Measurements from ENCODE around the gene FZD7. TPM values are rescaled to one million over a fixed set of nuclear protein-coding genes. Genes with fewer than 3 reads are reported as not detected.

Gene FZD7
- total and polyA plus RNA-seq, 9 of the 15 experiments (the other 6 are each of a cell fraction or from before 2014, with no cell fraction given) = 0.11 to 2.4 (median 0.69) TPM

DNA sequence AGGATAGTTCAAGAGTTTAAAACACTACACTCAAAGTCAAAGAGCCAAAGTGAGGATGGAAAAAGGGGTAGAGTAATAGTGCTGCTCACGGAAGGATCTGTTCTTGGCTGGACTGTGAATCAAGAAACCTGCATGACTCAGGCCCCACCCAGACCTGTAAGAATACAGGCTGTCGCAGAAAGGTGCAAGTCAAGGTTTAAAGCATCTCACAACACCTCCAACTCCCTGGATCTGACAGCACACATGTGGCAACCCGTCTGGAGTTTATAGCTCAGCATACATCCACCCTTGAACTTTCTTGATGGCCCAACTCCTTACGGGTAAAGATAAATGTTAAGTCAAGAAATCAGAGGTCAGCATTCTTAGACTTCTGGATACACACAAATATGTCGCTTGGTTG lies 45.7 kb downstream of the FZD7 start:
- H3K27ac ChIP-seq (ENCODE audit: extremely low read depth, low read depth, low read length) = no peak overlapping the region
- no peak overlapping the region for H3K4me2 ChIP-seq (ENCODE audit: insufficient read depth, low read length)
- no peaks in the 10 kb centered on the region for H3K79me2 ChIP-seq (ENCODE audit: control insufficient read depth, insufficient read depth, low read length)
- ATAC-seq = no peak
- no peak overlapping the region for H3K9ac ChIP-seq (ENCODE audit: insufficient read depth in 1 of 2, low read depth in 2 of 2, low read length in 2 of 2)
- TF ChIP-seq ZNF76 (CRISPR knock-in tag; IDR thresholded peaks at IDR 0.05; ENCODE audit: borderline replicate concordance) = no peak
- TF ChIP-seq SIN3B (IDR thresholded peaks at IDR 0.05; ENCODE audit: low read depth) = no peak
- TF ChIP-seq HDAC2 (IDR thresholded peaks at IDR 0.05) = no peak
- no peak for TF ChIP-seq ARHGAP35 (IDR thresholded peaks at IDR 0.05; ENCODE audit: partially characterized antibody)
- no peak for TF ChIP-seq SMARCB1 (IDR thresholded peaks at IDR 0.05; ENCODE audit: insufficient read length, low read depth)
- TF ChIP-seq HMG20A (CRISPR knock-in tag; conservative IDR thresholded peaks at IDR 0.05) = no peak
- no peak for TF ChIP-seq YY1 (IDR thresholded peaks at IDR 0.05; ENCODE audit: borderline replicate concordance in 1 of 3, control insufficient read depth in 1 of 3, extremely low read depth in 1 of 3, insufficient read depth in 3 of 3, insufficient read length in 1 of 3, insufficient replicate concordance in 2 of 3, low read depth in 1 of 3, low read length in 2 of 3)
- no peaks in the 10 kb centered on the region for H3K9me1 ChIP-seq (ENCODE audit: control insufficient read depth, insufficient read depth, low read length)
- H3K9me3 ChIP-seq (replicated peaks; ENCODE audit: control insufficient read depth, insufficient read depth, low read depth, low read length) = no peaks in the 10 kb centered on the region
- no peak overlapping the region for H3K4me3 ChIP-seq
- H2AFZ ChIP-seq (ENCODE audit: low read depth, low read length) = no peak overlapping the region
- WGBS (ENCODE audit: insufficient coverage, low coverage, missing lambda C conversion rate) = 4% methylated on average over 4 of the region's 5 CpGs
- H3K4me1 ChIP-seq (replicated peaks in 1 of 2; ENCODE audit: control insufficient read depth in 2 of 2, insufficient read depth in 2 of 2, low read length in 2 of 2) = no peaks in the 10 kb centered on the region
- in situ Hi-C loops (cut with MboI) (no loop called here), intact Hi-C loops (cut with micrococcal nuclease) (no loop called here)
- POLR2A ChIA-PET = no interaction called here
- FAIRE-seq = no peak
- H3K27me3 ChIP-seq (ENCODE audit: control insufficient read depth in 2 of 2, insufficient read depth in 2 of 2, low read length in 2 of 2) = peaks cover 6 to 11% of the 10 kb centered on the region in 2 experiments; a peak in 4 of 5 replicates
- no peaks in the 10 kb centered on the region for H3K36me3 ChIP-seq (ENCODE audit: control insufficient read depth, insufficient read depth, low read length)
- BruUV-seq (replicated peaks) = no TSS peak
- DNase-seq (ENCODE audit: extremely low read depth in 1 of 4, low spot score in 3 of 4) = no peak
- CTCF ChIA-PET (ENCODE audit: low intra/inter-chr PET ratio) = no interaction called here
- H4K20me1 ChIP-seq (replicated peaks; ENCODE audit: control insufficient read depth, insufficient read depth, low read length) = no peaks in the 10 kb centered on the region

All from K562 (cell line).